Astrocyte of the spinal cord (primary cell): ENCODE results near the gene MAP7D3.
"Not testable (repeated sequence)": the region's sequence is repeated elsewhere in the genome, so short reads cannot be mapped to it uniquely, and the experiment has no call there.

Source experiments
- DNase-seq: peaks from one replicate; pipeline ENCODE4 v3.0.0; 2011; ENCODE audit warnings: low read depth, low spot score
- H3K4me3 ChIP-seq: 2 replicates; pipeline ENCODE4 v1.5.1; 2011; ENCODE audit warnings: low read depth, mild to moderate bottlenecking, low read length, moderate library complexity
- CTCF ChIP-seq: IDR thresholded peaks from 2 replicates; pipeline ENCODE4 v1.5.1; 2012; ENCODE audit warnings: low read depth, mild to moderate bottlenecking, low read length, inconsistent platforms
- in situ Hi-C: cut with HindIII; loops from 2 replicates; pipeline ENCODE4 v1.10.0; 2017; ENCODE audit warnings: low sequenced_read_pairs

MAP7D3 gene

GRCh38 chrX:136251041-136251991, at the start of gene MAP7D3:
MAP7D3 (minus strand) TSS chrX:136251400; CDS start chrX:136251358, 42 bp downstream.
- in situ Hi-C loops: no loop called here
- peak; percentile 29 for DNase-seq
- TF ChIP-seq CTCF: no peak
- peak within 1 kb of the TSS; percentile 51 for H3K4me3 ChIP-seq

GRCh38 chrX:136300721-136301120, 49.5 kb upstream of the MAP7D3 start, which contains the start of gene ADGRG4:
ADGRG4 (plus strand) TSS chrX:136300963; CDS start chrX:136308778, 7,815 bp downstream.
- H3K4me3 ChIP-seq, in situ Hi-C loops: not testable (repeated sequence)

GRCh38 chrX:136295380-136295779, 44.2 kb upstream of the MAP7D3 start:
- in situ Hi-C loops: no loop called here
- no peak for DNase-seq
- no peak for TF ChIP-seq CTCF
- H3K4me3 ChIP-seq: no peak overlapping the region

More at GRCh38 chrX:136300721-136301120, 49.5 kb upstream of the MAP7D3 start, which contains the start of gene ADGRG4:
- not testable (repeated sequence) for DNase-seq

- no peak overlapping the region for H3K4me3 ChIP-seq
- TF ChIP-seq CTCF: no peak
- DNase-seq: no peak
- in situ Hi-C loops: no loop called here
Measured at GRCh38 chrX:136292656-136293055, 41.5 kb upstream of the MAP7D3 start.

GRCh38 chrX:136291824-136292223, 40.6 kb upstream of the MAP7D3 start:
- no peak for DNase-seq
- TF ChIP-seq CTCF: no peak
- in situ Hi-C loops: no loop called here
- no peak overlapping the region for H3K4me3 ChIP-seq

- in situ Hi-C loops, H3K4me3 ChIP-seq, DNase-seq: not testable (repeated sequence)
Measured at GRCh38 chrX:136286375-136286774, 35.2 kb upstream of the MAP7D3 start.

GRCh38 chrX:136275553-136275952, 24.4 kb upstream of the MAP7D3 start:
- no peak for DNase-seq

More at GRCh38 chrX:136275553-136275952, 24.4 kb upstream of the MAP7D3 start:
- in situ Hi-C loops: no loop called here
- no peak for TF ChIP-seq CTCF
- no peak overlapping the region for H3K4me3 ChIP-seq
